Right cardiac atrium (tissue), 5 donors: Measurements from ENCODE around the gene FBXW12. TPM values are rescaled to one million over a fixed set of nuclear protein-coding genes. Genes with fewer than 3 reads are reported as not detected.

Experiments used
- ATAC-seq, 2 donors: fragments of 200-7000 bp; cut with Tn5 transposase; one replicate each; pipeline versions ENCODE4 v1.8.0 to v1.9.1; 2020; ENCODE audit warnings: moderate library complexity in 2 of 2, mild to moderate bottlenecking in 1 of 2
- DNase-seq, 3 donors: peaks; one replicate each; pipeline ENCODE4 v3.0.0-alpha.2; 2020
- H3K27ac ChIP-seq: one replicate; pipeline ENCODE4 v1.5.1; 2013; ENCODE audit warnings: mild to moderate bottlenecking, low read length, control low read depth, moderate library complexity
- H3K27me3 ChIP-seq: one replicate; pipeline ENCODE4 v1.6.1; 2013; ENCODE audit not compliant: control insufficient read depth, insufficient read depth
- H3K4me1 ChIP-seq: one replicate; pipeline ENCODE4 v1.6.1; 2013; ENCODE audit warnings: low read length; ENCODE audit not compliant: control insufficient read depth, insufficient read depth
- H3K4me3 ChIP-seq: one replicate; pipeline ENCODE4 v1.5.1; 2013; ENCODE audit warnings: low read length, control low read depth
- H3K9me3 ChIP-seq: one replicate; pipeline ENCODE4 v1.6.1; 2013; ENCODE audit warnings: low read length; ENCODE audit not compliant: control insufficient read depth
- WGBS: extraction: QIAGEN DNeasy Blood & Tissue Kit; methylation state at CpG from one replicate; pipeline ENCODE4 v1.1.7; 2013; 5-methylcytosine and 5-hydroxymethylcytosine counted together
- intact Hi-C, 4 donors: fragments of 100-400 bp; cut with DNase I; formaldehyde crosslinking; loops; one replicate each; pipeline versions ENCODE4 v1.11.0 to v1.14.0; 2022 to 2023
- polyA plus RNA-seq: library from polyadenylated mRNA; stranded (reverse); fragments of 200-250 nt; gene quantifications from one replicate; pipeline ENCODE4 v1.2.3, GENCODE V29; 2013
- total RNA-seq, 4 donors: library from RNA; stranded (reverse); fragmentation: NEBNext Ultra II Directional; extraction: Animal tissue kit (Norgen Biotek cat#: 25700); gene quantifications; one replicate each; pipeline ENCODE4 v1.2.1, GENCODE V29; 2021
- donor health status: healthy with polysubstance abuse.
- donor health status: DM: no; HTN: yes; CAD: no.
- donor health status: DM: no; HTN: no; CAD: no.
- donor health status: DM: no; HTN: yes; CAD: no; lungs with severe emphysema.
- donor health status: DM: yes; HTN: yes; CAD: no.

FBXW12 gene
- total and polyA plus RNA-seq, 5 donors, result not detected

- no peak for ATAC-seq
- H3K9me3 ChIP-seq, result no peaks in the 10 kb centered on the region
- intact Hi-C loops, result no loop called here
- 60% methylated on average over 3 of the region's 3 CpGs for WGBS
- DNase-seq, result no peak
- no peaks in the 10 kb centered on the region for H3K4me1 ChIP-seq
- no peak overlapping the region for H3K4me3 ChIP-seq
- no peak overlapping the region for H3K27ac ChIP-seq
- no peaks in the 10 kb centered on the region for H3K27me3 ChIP-seq
These were observed 24.5 kb upstream of the FBXW12 start for GRCh38 chr3:48347500-48347899.

GRCh38 chr3:48352546-48352945 lies 19.5 kb upstream of the FBXW12 start:
- no peak overlapping the region for H3K27ac ChIP-seq
- H3K27me3 ChIP-seq, result peaks cover 2% of the 10 kb centered on the region
- WGBS, result 70% methylated on average over 6 of the region's 6 CpGs
- DNase-seq (no peak), ATAC-seq (no peak)
- no peaks in the 10 kb centered on the region for H3K4me1 ChIP-seq
- intact Hi-C loops, result no loop called here
- H3K9me3 ChIP-seq, result no peaks in the 10 kb centered on the region
- no peak overlapping the region for H3K4me3 ChIP-seq

- ATAC-seq, result no peak
- no peak overlapping the region for H3K4me3 ChIP-seq
- H3K27me3 ChIP-seq, result peaks cover 2% of the 10 kb centered on the region
- intact Hi-C loops, result no loop called here
- no peak for DNase-seq
- no peak overlapping the region for H3K27ac ChIP-seq
- no peaks in the 10 kb centered on the region for H3K4me1 ChIP-seq
- no peaks in the 10 kb centered on the region for H3K9me3 ChIP-seq
- 89% methylated on average over 4 of the region's 4 CpGs for WGBS
These were observed 18.0 kb upstream of the FBXW12 start for GRCh38 chr3:48353987-48354386.

GRCh38 chr3:48356419-48356818 lies 15.6 kb upstream of the FBXW12 start:
- Histone ChIP-seq H3K4me1 (no peaks in the 10 kb centered on the region), H3K9me3 (no peaks in the 10 kb centered on the region), H3K27ac (no peak overlapping the region), H3K4me3 (no peak overlapping the region), H3K27me3 (peaks cover 2% of the 10 kb centered on the region)
- 70% methylated on average over 1 of the region's 1 CpG for WGBS
- intact Hi-C loops, result no loop called here
- DNase-seq (no peak), ATAC-seq (no peak)

GRCh38 chr3:48361928-48362327 lies 10.1 kb upstream of the FBXW12 start:
- Histone ChIP-seq H3K4me3 (no peak overlapping the region), H3K27me3 (peaks cover 1% of the 10 kb centered on the region), H3K4me1 (no peaks in the 10 kb centered on the region), H3K9me3 (no peaks in the 10 kb centered on the region), H3K27ac (no peak overlapping the region)
- ATAC-seq, result no peak
- no peak for DNase-seq
- intact Hi-C loops, result no loop called here

GRCh38 chr3:48364840-48365239 lies 7.2 kb upstream of the FBXW12 start:
- intact Hi-C loops, result no loop called here
- H3K4me3 ChIP-seq, result no peak overlapping the region
- no peaks in the 10 kb centered on the region for H3K9me3 ChIP-seq
- H3K27me3 ChIP-seq, result no peaks in the 10 kb centered on the region
- H3K27ac ChIP-seq, result no peak overlapping the region
- 67% methylated on average over 1 of the region's 1 CpG for WGBS
- no peak for ATAC-seq
- no peak for DNase-seq
- H3K4me1 ChIP-seq, result no peaks in the 10 kb centered on the region

- peak; percentile 31 to 57 for ATAC-seq
- DNase-seq, result no peak
- Histone ChIP-seq H3K27me3 (no peaks in the 10 kb centered on the region), H3K27ac (no peak overlapping the region), H3K4me1 (no peaks in the 10 kb centered on the region), H3K4me3 (no peak overlapping the region), H3K9me3 (no peaks in the 10 kb centered on the region)
- intact Hi-C loops, result no loop called here
These were observed 4.8 kb upstream of the FBXW12 start for GRCh38 chr3:48367201-48367600.

GRCh38 chr3:48369693-48370332 lies 2.2 kb upstream of the FBXW12 start:
- H3K27me3 ChIP-seq, result no peaks in the 10 kb centered on the region
- no peak overlapping the region for H3K27ac ChIP-seq
- DNase-seq, result no peak
- WGBS, result 70% methylated on average over 7 of the region's 7 CpGs
- no peak overlapping the region for H3K4me3 ChIP-seq
- no peaks in the 10 kb centered on the region for H3K9me3 ChIP-seq
- peaks cover 2% of the 10 kb centered on the region for H3K4me1 ChIP-seq
- intact Hi-C loops, result no loop called here
- no peak for ATAC-seq

- ATAC-seq, result no peak
- WGBS, result 72% methylated on average over 7 of the region's 7 CpGs
- Histone ChIP-seq H3K4me3 (no peak overlapping the region), H3K27ac (no peak overlapping the region), H3K4me1 (peaks cover 2% of the 10 kb centered on the region), H3K9me3 (no peaks in the 10 kb centered on the region), H3K27me3 (no peaks in the 10 kb centered on the region)
- DNase-seq, result no peak
- intact Hi-C loops, result no loop called here
These were observed 1.7 kb upstream of the FBXW12 start for GRCh38 chr3:48370333-48370713.

- no peak overlapping the region for H3K4me3 ChIP-seq
- no peak for DNase-seq
- H3K9me3 ChIP-seq, result no peaks in the 10 kb centered on the region
- WGBS, result 84% methylated on average over 7 of the region's 7 CpGs
- no peaks in the 10 kb centered on the region for H3K27me3 ChIP-seq
- peaks cover 2% of the 10 kb centered on the region for H3K4me1 ChIP-seq
- intact Hi-C loops, result no loop called here
- H3K27ac ChIP-seq, result no peak overlapping the region
- no peak for ATAC-seq
These were observed 355 bp downstream of the FBXW12 start for GRCh38 chr3:48372377-48372770.

- H3K9me3 ChIP-seq, result no peaks in the 10 kb centered on the region
- H3K4me3 ChIP-seq, result no peak overlapping the region
- no peak for ATAC-seq
- H3K4me1 ChIP-seq, result peaks cover 2% of the 10 kb centered on the region
- DNase-seq, result no peak
- H3K27me3 ChIP-seq, result no peaks in the 10 kb centered on the region
- WGBS, result 43% methylated on average over 5 of the region's 5 CpGs
- H3K27ac ChIP-seq, result no peak overlapping the region
- intact Hi-C loops, result no loop called here
These were observed 930 bp downstream of the FBXW12 start for GRCh38 chr3:48372862-48373435.

GRCh38 chr3:48387634-48388033 lies 15.6 kb downstream of the FBXW12 start:
- ATAC-seq (no peak), DNase-seq (no peak)
- Histone ChIP-seq H3K4me1 (no peaks in the 10 kb centered on the region), H3K27ac (no peak overlapping the region), H3K4me3 (no peak overlapping the region), H3K9me3 (no peaks in the 10 kb centered on the region), H3K27me3 (no peaks in the 10 kb centered on the region)
- intact Hi-C loops, result no loop called here
